GM12878 (cell line): ENCODE data around the gene ACACB. TPM values are rescaled to one million over a fixed set of nuclear protein-coding genes. Genes with fewer than 3 reads are reported as not detected.

Experiments
- ATAC-seq: fragments of 200-7000 bp; cut with Tn5 transposase; 3 replicates; pipeline ENCODE4 v1.9.1; 2020; ENCODE audit warnings: mild to moderate bottlenecking, moderate library complexity
- BruUV-seq: library from RNA; stranded (reverse); fragments of 400-500 nt; replicated peaks from 2 replicates; lab custom pipeline; 2021; lab: Mats Ljungman, UMichigan
- CTCF ChIA-PET: fragments of 300-600 bp; sonication (Branson Sonifier 250); formaldehyde crosslinking; extraction: SDS; loops from one replicate; lab custom pipeline; 2021; ENCODE audit warnings: inconsistent platforms; lab: Yijun Ruan, JAX
- POLR2A ChIA-PET: fragments of 350-600 bp; formaldehyde crosslinking; extraction: SDS; loops from one replicate; lab custom pipeline; 2021; ENCODE audit warnings: inconsistent platforms; lab: Charles Lee
- RAD21 ChIA-PET: fragments of 300-600 bp; sonication (Branson Sonifier 250); formaldehyde crosslinking; loops from one replicate; lab custom pipeline; 2023; ENCODE audit warnings: antibody characterized with exemption; ENCODE audit not compliant: unreplicated experiment; lab: Charles Lee
- SMC1A ChIA-PET: fragments of 300-600 bp; sonication (Branson Sonifier 250); formaldehyde crosslinking; loops from one replicate; lab custom pipeline; 2023; ENCODE audit not compliant: unreplicated experiment, uncharacterized antibody; lab: Charles Lee
- DNase-seq: peaks from one replicate; pipeline ENCODE4 v3.0.0-alpha.2; 2011; ENCODE audit warnings: low read depth, low spot score
- FAIRE-seq: peaks from 3 replicates; lab custom pipeline; 2011; peaks lifted over from hg19 to GRCh38; lab: Jason Lieb, UNC
- H2AFZ ChIP-seq: 2 replicates; pipeline ENCODE4 v1.6.0; 2011; ENCODE audit warnings: low read depth, low read length, control low read depth; ENCODE audit not compliant: control insufficient read depth
- H3K27ac ChIP-seq: 2 replicates; pipeline ENCODE4 v1.5.1; 2011; ENCODE audit warnings: control low read depth; ENCODE audit not compliant: control insufficient read depth, insufficient read depth
- H3K27me3 ChIP-seq, 2 experiments: replicated peaks in 1 of 2; 2 replicates each; pipeline versions ENCODE4 v1.6.0 to v1.6.1; 2011; ENCODE audit warnings: low read length in 1 of 2; ENCODE audit not compliant: control insufficient read depth in 2 of 2, insufficient read depth in 2 of 2
- H3K36me3 ChIP-seq, 2 experiments: 2 replicates each; pipeline ENCODE4 v1.5.1; 2011; ENCODE audit warnings: low read length in 1 of 2; ENCODE audit not compliant: control insufficient read depth in 2 of 2, insufficient read depth in 2 of 2
- H3K4me1 ChIP-seq: 2 replicates; pipeline ENCODE4 v1.6.1; 2011; ENCODE audit warnings: mild to moderate bottlenecking, low read length, moderate library complexity, mixed read lengths; ENCODE audit not compliant: control insufficient read depth, insufficient read depth
- H3K4me2 ChIP-seq: 2 replicates; pipeline ENCODE4 v1.6.0; 2011; ENCODE audit warnings: control low read depth; ENCODE audit not compliant: control insufficient read depth, insufficient read depth
- H3K4me3 ChIP-seq: fragments of 200-600 bp; sonication (generic); 2 replicates; pipeline ENCODE4 v1.5.1; 2016
- H3K79me2 ChIP-seq: 2 replicates; pipeline ENCODE4 v1.6.0; 2011; ENCODE audit warnings: low read length; ENCODE audit not compliant: control insufficient read depth, insufficient read depth
- H3K9ac ChIP-seq: 2 replicates; pipeline ENCODE4 v1.8.0; 2011; ENCODE audit warnings: low read length, control low read depth, mixed read lengths; ENCODE audit not compliant: control insufficient read depth, insufficient read depth
- H3K9me3 ChIP-seq: replicated peaks from 3 replicates; pipeline ENCODE4 v1.5.1; 2011; ENCODE audit warnings: mild to moderate bottlenecking, low read length; ENCODE audit not compliant: control insufficient read depth, insufficient read depth
- H4K20me1 ChIP-seq: 2 replicates; pipeline ENCODE4 v1.6.0; 2011; ENCODE audit not compliant: control insufficient read depth, insufficient read depth
- ATF2 ChIP-seq: IDR thresholded peaks from 2 replicates; pipeline ENCODE4 v1.6.1; 2012; ENCODE audit warnings: low read length, inconsistent platforms
- NR2C2 ChIP-seq: IDR thresholded peaks from 2 replicates; pipeline ENCODE4 v1.6.1; 2011; ENCODE audit warnings: borderline replicate concordance, low read depth; ENCODE audit not compliant: control insufficient read depth, insufficient read length
- ZNF622 ChIP-seq: fragments of 450-650 bp; IDR thresholded peaks from 2 replicates; pipeline ENCODE4 v1.6.1; 2017; ENCODE audit warnings: mild to moderate bottlenecking, inconsistent platforms
- WGBS: methylation state at CpG from one replicate; pipeline ENCODE4 v1.1.6; 2016; ENCODE audit warnings: low lambda C conversion rate; ENCODE audit not compliant: insufficient replicate concordance, insufficient coverage; ENCODE audit errors: missing lambda C conversion rate; 5-methylcytosine and 5-hydroxymethylcytosine counted together
- in situ Hi-C: fragments of 300-500 bp; cut with MboI; formaldehyde crosslinking; loops from 9 replicates; pipeline ENCODE4 v1.14.3; 2018; ENCODE audit warnings: mixed read lengths
- intact Hi-C: fragments of 100-400 bp; cut with micrococcal nuclease; formaldehyde crosslinking; loops from one replicate; pipeline ENCODE4 v1.14.2; 2022; ENCODE audit not compliant: unreplicated experiment
- polyA plus RNA-seq, 11 experiments: library from polyadenylated mRNA; depleted of rRNA in 4 of 11; unstranded in 6 of 11; stranded (reverse) in 5 of 11; fragments of >200 nt; fragmentation: Nextera tagmentation in 4 of 11; fragmentation: Illumina TruSeq in 1 of 11; extraction: Ambion mirVana in 4 of 11; extraction: Trizol in 1 of 11; gene quantifications; 1 replicate in 1 of 11; 2 replicates in 10 of 11; pipeline versions ENCODE4 v1.2.1 to v1.2.3, GENCODE V29; 2011 to 2016; ENCODE audit warnings: inconsistent platforms in 2 of 11, missing spikeins in 2 of 11, low read depth in 1 of 11
- total RNA-seq, 4 experiments: library from RNA; depleted of rRNA in 3 of 4; stranded (reverse); fragments of >200 nt in 3 of 4; fragmentation: Illumina TruSeq in 1 of 4; extraction: Trizol in 1 of 4; gene quantifications; 2 replicates each; pipeline versions ENCODE4 v1.2.1 to v1.2.3, GENCODE V29; 2013 to 2021
- TF ChIP-seq, protein P1 (sequence below), 3 experiments: IDR thresholded peaks in 2 of 3; conservative IDR thresholded peaks in 1 of 3; 2 replicates each; pipeline ENCODE4 v1.5.1; 2011; ENCODE audit warnings: low read depth in 3 of 3, low read length in 3 of 3, mild to moderate bottlenecking in 3 of 3, control low read depth in 2 of 3, moderate library complexity in 2 of 3, inconsistent platforms in 1 of 3, mixed read lengths in 1 of 3; ENCODE audit not compliant: control insufficient read depth in 2 of 3, insufficient read depth in 1 of 3; ENCODE audit errors: extremely low read depth in 1 of 3

ACACB gene
- total and polyA plus RNA-seq, 10 of the 15 experiments (the other 5 are each of a cell fraction or from before 2014, with no cell fraction given), result 0.05 to 1.9 (median 0.38) TPM; not detected in 2

- TF ChIP-seq ATF2 (no peak), ZNF622 (no peak)
Measured at GRCh38 chr12:109301643-109302168, 185.3 kb downstream of the ACACB start (continued).

GRCh38 chr12:109302358-109302757 is 186.0 kb downstream of the ACACB start:
- Histone ChIP-seq H3K4me2 (no peak overlapping the region), H3K27ac (no peak overlapping the region), H3K36me3 (no peaks in the 10 kb centered on the region), H3K9me3 (no peaks in the 10 kb centered on the region), H3K9ac (no peak overlapping the region), H2AFZ (no peak overlapping the region), H4K20me1 (no peaks in the 10 kb centered on the region), H3K27me3 (peaks cover 4 to 5% of the 10 kb centered on the region in 2 experiments; a peak in 2 of 4 replicates), H3K4me3 (no peak overlapping the region), H3K79me2 (no peaks in the 10 kb centered on the region), H3K4me1 (no peaks in the 10 kb centered on the region)
- no TSS peak for BruUV-seq
- ChIA-PET SMC1A (interaction anchor here (0.6 kb wide), 1 partner anchor 845 kb away, joined by 3 read pairs; no protein-coding TSS in a partner anchor), CTCF (no interaction called here), POLR2A (no interaction called here), RAD21 (no interaction called here)
- peak; percentile 59; the same call in 2 of the 3 replicates for ATAC-seq
- intact Hi-C loops, result no loop called here
- in situ Hi-C loops, result no loop called here
- 0% methylated on average over 2 of the region's 2 CpGs for WGBS
- no peak for TF ChIP-seq NR2C2
- TF ChIP-seq, protein P1, sequence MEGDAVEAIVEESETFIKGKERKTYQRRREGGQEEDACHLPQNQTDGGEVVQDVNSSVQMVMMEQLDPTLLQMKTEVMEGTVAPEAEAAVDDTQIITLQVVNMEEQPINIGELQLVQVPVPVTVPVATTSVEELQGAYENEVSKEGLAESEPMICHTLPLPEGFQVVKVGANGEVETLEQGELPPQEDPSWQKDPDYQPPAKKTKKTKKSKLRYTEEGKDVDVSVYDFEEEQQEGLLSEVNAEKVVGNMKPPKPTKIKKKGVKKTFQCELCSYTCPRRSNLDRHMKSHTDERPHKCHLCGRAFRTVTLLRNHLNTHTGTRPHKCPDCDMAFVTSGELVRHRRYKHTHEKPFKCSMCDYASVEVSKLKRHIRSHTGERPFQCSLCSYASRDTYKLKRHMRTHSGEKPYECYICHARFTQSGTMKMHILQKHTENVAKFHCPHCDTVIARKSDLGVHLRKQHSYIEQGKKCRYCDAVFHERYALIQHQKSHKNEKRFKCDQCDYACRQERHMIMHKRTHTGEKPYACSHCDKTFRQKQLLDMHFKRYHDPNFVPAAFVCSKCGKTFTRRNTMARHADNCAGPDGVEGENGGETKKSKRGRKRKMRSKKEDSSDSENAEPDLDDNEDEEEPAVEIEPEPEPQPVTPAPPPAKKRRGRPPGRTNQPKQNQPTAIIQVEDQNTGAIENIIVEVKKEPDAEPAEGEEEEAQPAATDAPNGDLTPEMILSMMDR (IDR thresholded peaks at IDR 0.05 in 2 of 3, conservative IDR thresholded peaks at IDR 0.05 in 1 of 3; ENCODE audit: control insufficient read depth in 2 of 3, extremely low read depth in 1 of 3, insufficient read depth in 1 of 3, low read depth in 3 of 3, low read length in 3 of 3), result peak in 2 of 3 experiments; percentile 12 to 16; a peak in 1 of 6 replicates
- DNase-seq, result no peak
- peak; percentile 49 for FAIRE-seq
